ENCODE results near the gene NDEL1.

NDEL1 gene

GRCh38 chr17:8417806-8418205 lies 17.9 kb upstream of the NDEL1 start:
- no peak for DNase-seq

GRCh38 chr17:8418471-8418870 lies 17.2 kb upstream of the NDEL1 start:
- no peak for DNase-seq

DNA sequence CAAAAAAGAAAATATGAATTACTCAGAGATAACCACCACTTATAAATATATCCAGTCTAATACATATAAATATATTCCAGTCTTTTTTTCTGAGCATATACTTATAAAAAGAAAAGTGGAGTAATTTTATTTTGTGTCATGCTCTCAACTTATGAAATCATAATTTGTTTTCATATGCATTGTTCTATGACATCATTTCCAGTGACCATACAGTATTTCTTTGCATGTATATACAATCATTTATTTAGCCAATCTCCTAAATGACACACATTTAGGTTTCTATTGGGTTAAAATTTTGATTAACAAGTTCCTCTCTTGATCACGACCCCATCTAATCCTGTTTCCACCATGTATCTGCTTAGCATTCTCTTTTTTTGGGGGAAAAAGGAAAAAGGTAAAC lies 16.4 kb upstream of the NDEL1 start:
- no peak for DNase-seq

- DNase-seq = no peak
Measured at GRCh38 chr17:8420041-8420934, 15.4 kb upstream of the NDEL1 start.

DNA sequence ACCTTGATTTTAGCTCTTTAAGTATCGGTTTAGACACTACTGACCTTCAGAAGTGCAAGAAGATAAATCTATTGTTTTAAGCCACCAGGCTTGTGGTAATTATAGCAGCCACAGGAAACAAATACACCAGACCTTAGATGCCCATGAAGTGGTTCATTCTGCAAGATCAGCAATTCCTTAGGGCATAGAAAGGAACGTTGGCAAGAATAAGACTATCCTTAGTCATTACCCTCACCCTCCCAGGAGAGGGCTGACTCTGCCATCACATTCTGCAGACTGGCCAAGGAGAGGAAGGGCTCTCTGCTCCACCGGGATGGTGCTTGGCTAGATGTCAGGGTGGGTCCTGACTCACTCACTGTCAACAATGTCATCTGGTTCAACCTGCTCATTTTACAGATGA lies 14.1 kb upstream of the NDEL1 start:
- DNase-seq = no peak

DNA sequence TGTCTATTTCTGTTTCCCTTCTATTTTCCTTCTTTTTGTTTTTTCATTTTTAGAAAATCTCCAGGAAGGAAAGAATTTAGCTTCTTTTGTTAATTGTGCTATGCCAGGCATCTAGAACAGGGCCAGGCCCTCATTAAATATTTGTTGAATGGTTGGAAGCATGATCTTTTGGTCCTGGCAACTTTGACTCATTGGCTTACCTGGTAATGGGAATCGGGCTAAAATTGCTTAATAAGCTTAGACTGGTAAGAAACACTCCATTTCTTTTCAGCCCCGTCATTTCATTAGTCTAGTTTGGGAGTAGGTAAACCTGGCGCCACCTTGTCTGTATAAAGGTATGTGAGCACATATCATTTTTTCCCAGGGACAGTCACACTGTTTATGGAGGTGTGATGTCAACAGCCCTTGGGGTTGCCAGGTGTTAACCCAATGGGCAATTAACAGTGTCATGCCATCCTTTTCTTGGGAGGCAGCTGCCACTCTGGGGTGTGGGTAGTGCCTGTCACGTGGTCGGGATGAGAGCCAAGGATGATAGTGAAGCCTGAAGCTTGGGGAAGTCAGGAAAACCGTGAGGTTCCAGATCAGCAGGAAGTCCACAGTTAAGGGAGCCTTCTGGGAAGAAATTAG lies 9.5 kb upstream of the NDEL1 start:
- no peak for DNase-seq

GRCh38 chr17:8426802-8427201 lies 8.9 kb upstream of the NDEL1 start:
- DNase-seq = no peak

- no peak for DNase-seq
Measured at GRCh38 chr17:8430966-8431365, 4.7 kb upstream of the NDEL1 start.

DNA sequence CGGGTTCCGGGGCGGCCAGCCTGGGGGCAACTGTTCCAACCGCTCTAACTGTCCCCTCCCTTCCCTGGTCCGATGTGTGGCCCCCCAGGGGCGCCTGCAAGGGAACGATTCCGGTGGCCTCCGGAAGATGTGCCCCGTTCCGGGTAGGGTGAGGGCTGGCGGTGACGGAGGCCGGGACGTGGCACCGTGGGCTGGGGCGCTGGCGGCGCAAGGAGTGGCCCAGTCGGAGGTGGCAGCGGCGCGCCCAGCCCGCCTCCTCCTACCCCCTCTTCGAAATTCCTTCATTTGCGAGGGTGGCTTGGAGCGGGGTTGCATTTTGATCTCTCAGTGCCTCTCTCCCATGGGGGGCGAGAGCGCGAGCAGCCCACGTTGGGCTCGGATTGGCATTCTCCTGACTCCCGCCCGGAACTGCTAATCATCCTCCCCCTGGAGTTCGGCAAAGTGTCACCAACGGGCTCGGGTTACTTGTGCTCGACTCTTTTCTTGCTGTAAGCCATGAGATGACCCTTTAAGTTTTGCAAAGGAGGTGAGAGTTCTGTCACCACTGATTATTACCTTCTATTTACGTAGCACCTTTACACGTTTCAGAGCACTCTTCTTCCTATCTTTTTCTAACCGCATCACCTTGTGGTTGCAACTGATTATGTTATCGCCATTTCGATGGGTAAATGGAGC lies 622 bp downstream of the NDEL1 start:
- no peak for DNase-seq

DNA sequence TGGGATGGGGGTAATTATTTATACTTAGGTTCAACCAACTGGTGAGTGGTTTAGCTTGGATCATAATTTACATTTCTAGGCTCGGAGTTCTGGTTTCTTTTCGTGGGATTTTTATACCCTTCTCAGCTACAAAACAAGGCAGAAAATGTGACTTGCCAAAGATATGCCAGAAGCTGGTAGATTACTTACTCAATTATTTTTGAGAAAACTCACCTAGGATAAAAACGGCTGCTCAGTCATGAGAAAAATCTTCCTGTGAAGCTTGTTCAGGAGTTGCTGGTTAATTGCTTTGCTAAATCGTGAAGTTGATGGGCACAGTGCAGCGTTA lies 1.1 kb downstream of the NDEL1 start:
- no peak for DNase-seq

DNA sequence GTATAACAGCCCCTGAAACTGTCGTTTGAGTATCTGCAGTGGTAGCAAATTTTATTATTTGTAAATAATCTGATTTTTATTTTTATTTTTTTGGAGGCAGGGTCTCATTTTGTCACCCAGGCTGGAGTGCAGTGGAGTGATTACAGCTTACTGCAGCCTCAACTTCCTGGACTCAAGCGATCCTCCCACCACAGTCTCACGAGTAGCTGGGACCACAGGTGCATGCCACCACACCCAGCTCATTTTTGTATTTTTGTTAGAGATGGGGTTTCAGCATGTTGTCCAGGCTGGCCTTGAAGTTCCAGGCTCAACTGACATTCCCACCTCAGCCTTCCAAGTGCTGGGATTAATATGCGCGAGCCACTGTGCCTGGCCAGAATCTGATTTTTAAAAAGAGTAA lies 2.8 kb downstream of the NDEL1 start:
- no peak for DNase-seq

DNA sequence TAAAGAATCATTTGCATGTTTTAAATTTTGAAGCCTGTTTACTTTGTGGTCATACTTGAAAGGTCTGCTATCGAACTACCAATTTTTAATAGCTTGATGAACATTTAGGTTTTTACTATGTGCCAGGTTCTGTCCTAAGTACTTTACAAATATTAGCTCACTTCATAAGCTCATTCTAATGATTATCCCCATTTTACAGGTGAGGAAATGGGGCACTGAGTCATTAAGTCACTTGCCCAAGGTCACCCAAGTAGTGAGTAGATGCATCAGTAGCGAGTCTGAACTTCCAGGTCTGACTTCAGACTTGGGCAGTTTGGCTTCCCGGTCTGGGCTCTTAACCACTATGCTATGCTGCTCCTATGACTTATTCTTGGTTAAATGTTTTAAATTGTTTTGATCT lies 4.0 kb downstream of the NDEL1 start:
- DNase-seq = no peak

DNA sequence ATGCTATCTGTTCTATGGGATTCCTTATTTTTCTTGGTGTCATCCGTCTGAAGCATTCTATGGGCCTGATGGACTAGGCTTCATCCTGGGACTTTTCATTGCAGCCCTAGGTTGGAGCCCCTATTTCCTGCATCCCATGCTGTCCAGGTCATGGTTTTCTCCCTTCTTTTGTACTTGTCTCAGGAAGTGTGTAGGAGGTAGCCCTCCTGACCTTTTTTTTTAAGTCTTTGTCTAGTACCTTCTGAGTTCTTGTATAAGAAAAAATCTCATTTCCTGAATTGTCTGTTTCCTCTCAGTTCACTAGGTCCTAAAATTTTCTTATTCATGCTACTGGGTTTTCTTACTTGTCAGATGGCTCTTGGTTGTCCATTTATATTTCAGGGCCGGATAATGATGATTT lies 6.0 kb downstream of the NDEL1 start:
- DNase-seq = no peak

- DNase-seq = no peak
Measured at GRCh38 chr17:8442310-8442709, 6.6 kb downstream of the NDEL1 start.

DNA sequence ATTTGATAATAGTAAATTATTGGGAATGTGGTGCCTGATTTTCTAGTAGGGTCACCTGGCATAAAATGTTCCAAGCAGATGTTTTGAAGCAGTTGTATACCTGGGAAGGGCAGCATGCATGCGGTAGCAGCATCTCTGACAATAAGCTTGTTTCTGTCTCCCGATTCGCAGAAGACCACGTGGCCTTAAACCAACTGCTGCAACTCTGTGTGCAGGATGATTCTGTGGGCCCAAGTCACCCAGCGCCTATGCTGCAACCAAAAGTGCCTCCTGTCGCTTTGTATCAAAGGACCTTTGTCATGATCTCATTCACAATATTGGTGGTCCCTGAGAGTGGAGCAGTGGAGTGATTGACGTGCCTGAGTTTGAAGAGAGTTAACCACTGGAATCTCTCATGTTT lies 8.1 kb downstream of the NDEL1 start:
- no peak for DNase-seq

DNA sequence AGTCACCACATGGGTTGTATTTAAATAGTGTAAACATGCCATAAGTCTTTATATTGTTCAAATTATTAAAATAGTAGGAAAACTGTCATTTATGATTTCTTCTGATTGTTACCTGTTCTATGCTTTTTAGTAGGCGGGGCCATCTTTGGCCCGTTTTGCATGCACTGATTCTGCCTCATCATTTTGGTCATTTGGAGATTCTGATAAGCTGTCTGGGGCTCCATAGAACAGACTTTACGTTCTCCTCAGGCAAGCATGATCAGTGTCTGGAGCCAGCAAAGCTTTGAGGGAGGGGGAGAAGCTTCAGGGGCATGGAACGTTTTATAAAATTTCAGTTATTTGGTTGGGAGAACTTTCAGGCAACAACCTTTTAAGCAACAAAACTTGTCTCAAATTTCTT lies 8.8 kb downstream of the NDEL1 start:
- no peak for DNase-seq

- no peak for DNase-seq
Measured at GRCh38 chr17:8445536-8445935, 9.9 kb downstream of the NDEL1 start.

DNA sequence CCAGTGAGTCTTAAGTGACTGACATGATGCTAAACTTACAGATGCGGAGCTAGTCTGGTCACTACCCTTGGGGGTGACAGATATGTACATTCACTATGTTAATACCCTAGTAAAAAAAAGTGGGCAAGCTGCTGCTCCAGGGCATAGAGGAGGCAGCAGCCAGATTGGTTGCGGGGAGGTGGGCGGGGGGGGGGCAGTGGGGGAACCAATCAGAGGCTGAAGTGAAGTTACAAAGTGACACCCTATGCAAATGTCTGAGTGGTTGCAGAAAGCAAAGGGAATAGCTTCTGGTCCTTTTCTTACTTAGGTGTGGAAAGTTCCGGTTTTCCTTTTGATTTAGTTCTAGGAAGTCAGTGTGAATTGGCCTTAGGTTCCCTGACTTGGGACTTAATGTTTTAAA lies 12.1 kb downstream of the NDEL1 start:
- no peak for DNase-seq

- no peak for DNase-seq
Measured at GRCh38 chr17:8448310-8448709, 12.6 kb downstream of the NDEL1 start.

- no peak for DNase-seq
Measured at GRCh38 chr17:8451933-8452614, 16.4 kb downstream of the NDEL1 start.

- DNase-seq = no peak
Measured at GRCh38 chr17:8453326-8453725, 17.6 kb downstream of the NDEL1 start.

GRCh38 chr17:8455665-8456209 lies 20.1 kb downstream of the NDEL1 start:
- no peak for DNase-seq

DNA sequence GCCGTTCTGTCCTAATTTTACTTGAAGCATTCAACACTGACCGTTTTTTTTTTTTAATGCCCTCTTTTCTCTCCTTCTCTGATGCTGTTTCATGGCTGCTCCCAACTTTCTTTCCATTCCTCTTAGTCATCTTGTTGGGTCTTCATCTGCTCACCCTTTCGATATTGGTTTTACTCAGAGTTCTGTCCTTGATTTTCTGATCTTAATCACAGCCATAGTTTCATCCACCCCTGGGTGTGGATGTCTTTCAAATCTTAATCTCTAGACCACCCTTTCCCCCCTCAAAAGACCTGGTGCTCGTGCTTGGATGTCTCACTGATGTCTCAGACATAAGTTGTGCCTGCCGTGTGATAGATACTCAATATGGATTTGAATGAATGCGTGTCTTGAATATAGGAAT lies 22.4 kb downstream of the NDEL1 start:
- DNase-seq = no peak

All from NCI-H2029 (cell line).